Right lobe of liver (tissue), 4 donors: ENCODE measurements around the gene CIZ1.
"Not testable (repeated sequence)": the region's sequence is repeated elsewhere in the genome, so short reads cannot be mapped to it uniquely, and the experiment has no call there.

Source experiments
- POLR2A ChIP-seq: fragments of 450-650 bp; IDR thresholded peaks from one replicate; pipeline ENCODE4 v1.6.1; 2017; ENCODE audit warnings: antibody characterized with exemption, mild to moderate bottlenecking
- TF ChIP-seq, protein P1 (sequence below), 4 donors: fragments of 200-600 bp in 3 of 4; fragments of 450-650 bp in 1 of 4; IDR thresholded peaks; one replicate each; pipeline versions ENCODE4 v1.5.1 to v1.8.0; 2016 to 2022; ENCODE audit warnings: antibody characterized with exemption in 4 of 4, mild to moderate bottlenecking in 2 of 4
- donor health status: DM: no; HTN: no; CAD: no.
- donor health status: DM: no; HTN: no; CAD: no.
- donor health status: DM: no; HTN: yes; CAD: no.

DNA sequence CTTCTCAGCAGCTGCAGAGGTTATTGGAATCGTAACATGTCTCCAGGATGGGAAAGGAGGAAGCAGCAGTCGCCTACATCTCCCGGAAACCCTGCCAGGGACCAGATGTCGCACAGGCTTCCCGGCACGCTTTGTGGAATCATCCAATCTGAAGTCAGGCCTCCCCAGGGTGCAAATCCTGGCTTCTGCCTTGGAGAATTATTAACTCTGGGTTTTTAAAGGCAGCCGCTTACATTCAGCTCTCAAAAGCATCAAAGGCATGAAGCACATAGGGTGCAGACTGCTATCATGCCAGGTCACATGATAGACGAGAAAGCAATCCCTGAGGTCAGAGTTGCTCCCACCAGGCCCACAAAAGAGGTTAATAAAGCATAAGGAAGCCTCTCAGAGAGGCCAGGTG, 59.2 kb downstream of the CIZ1 start:
- TF ChIP-seq, protein P1, sequence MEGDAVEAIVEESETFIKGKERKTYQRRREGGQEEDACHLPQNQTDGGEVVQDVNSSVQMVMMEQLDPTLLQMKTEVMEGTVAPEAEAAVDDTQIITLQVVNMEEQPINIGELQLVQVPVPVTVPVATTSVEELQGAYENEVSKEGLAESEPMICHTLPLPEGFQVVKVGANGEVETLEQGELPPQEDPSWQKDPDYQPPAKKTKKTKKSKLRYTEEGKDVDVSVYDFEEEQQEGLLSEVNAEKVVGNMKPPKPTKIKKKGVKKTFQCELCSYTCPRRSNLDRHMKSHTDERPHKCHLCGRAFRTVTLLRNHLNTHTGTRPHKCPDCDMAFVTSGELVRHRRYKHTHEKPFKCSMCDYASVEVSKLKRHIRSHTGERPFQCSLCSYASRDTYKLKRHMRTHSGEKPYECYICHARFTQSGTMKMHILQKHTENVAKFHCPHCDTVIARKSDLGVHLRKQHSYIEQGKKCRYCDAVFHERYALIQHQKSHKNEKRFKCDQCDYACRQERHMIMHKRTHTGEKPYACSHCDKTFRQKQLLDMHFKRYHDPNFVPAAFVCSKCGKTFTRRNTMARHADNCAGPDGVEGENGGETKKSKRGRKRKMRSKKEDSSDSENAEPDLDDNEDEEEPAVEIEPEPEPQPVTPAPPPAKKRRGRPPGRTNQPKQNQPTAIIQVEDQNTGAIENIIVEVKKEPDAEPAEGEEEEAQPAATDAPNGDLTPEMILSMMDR (IDR thresholded peaks at IDR 0.05) = not testable (repeated sequence)
- not testable (repeated sequence) for TF ChIP-seq POLR2A
